Measurements from ENCODE around the gene BACH1. TPM values are rescaled to one million over a fixed set of nuclear protein-coding genes. Genes with fewer than 3 reads are reported as not detected.

Gene BACH1
- total RNA-seq, 2 experiments from 2014 or later, result 18.6 to 38.4 TPM

DNA sequence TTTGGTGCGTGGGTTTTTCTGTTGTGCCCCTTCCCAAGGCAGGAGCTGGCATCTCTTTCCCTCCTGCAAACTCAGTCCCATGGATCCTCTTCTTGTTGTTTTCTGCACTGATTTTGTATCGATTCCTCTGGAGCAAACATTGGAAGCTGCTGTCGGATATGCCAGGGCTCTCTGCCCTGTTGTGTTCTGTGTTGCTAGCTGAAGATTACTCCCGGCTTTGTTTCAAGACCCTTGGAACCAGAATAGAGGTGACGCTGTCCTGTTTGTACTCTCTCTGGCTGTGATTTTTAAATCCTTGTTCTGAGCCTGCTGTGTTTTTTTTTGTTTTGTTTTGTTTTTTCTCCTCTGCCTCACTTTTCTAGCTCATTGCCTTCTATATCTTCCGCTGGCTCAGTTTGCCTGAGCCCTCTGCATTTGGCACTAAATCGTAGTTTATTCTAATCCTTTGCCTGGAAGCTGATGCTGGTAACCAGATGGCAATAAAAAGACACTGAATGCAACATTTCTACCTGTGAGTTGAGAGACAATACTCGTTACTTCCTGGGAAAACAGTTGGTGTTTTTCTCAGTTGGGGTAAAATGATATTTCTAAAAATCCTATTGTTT is 67.0 kb downstream of the BACH1 start:
- TF ChIP-seq EZH2phosphoT487 (IDR thresholded peaks at IDR 0.05; ENCODE audit: borderline replicate concordance, low read depth, low read length) (no peak), CTCF (conservative IDR thresholded peaks at IDR 0.05; ENCODE audit: low read length) (no peak)
- Histone ChIP-seq H2AFZ (ENCODE audit: low read length) (no peak overlapping the region), H3K4me1 (ENCODE audit: insufficient read depth, low read length, poor library complexity, severe bottlenecking) (no peaks in the 10 kb centered on the region), H4K20me1 (ENCODE audit: insufficient read depth, low read length) (no peaks in the 10 kb centered on the region), H3K36me3 (ENCODE audit: insufficient read depth, low read length) (no peaks in the 10 kb centered on the region), H3K79me2 (ENCODE audit: insufficient read depth, low read depth, low read length) (no peaks in the 10 kb centered on the region), H3K4me3 (ENCODE audit: low read depth, low read length, poor library complexity, severe bottlenecking) (no peak overlapping the region), H3K9me3 (ENCODE audit: low read length) (0 out of 2 replicates have a peak, but pooled peaks cover 4% of the 10 kb centered on the region), H3K4me2 (ENCODE audit: low read length) (no peak overlapping the region), H3K27ac (ENCODE audit: low read depth, low read length, poor library complexity, severe bottlenecking) (no peak overlapping the region), H3K9me2 (ENCODE audit: insufficient read depth, low read length) (no peaks in the 10 kb centered on the region)
- no peak for DNase-seq (ENCODE audit: low spot score)
- BruUV-seq (replicated peaks), result no TSS peak
- intact Hi-C loops (cut with micrococcal nuclease; ENCODE audit: unreplicated experiment), result no loop called here
- POLR2A ChIA-PET, result interaction anchor here (0.6 kb wide), 1 partner anchor 347 kb away, joined by 3 read pairs; no protein-coding TSS in a partner anchor
- CTCF ChIA-PET (ENCODE audit: unreplicated experiment), result no interaction called here

GRCh38 chr21:29366532-29366931 is 67.8 kb downstream of the BACH1 start:
- H3K9me2 ChIP-seq (ENCODE audit: insufficient read depth, low read length), result no peaks in the 10 kb centered on the region
- no peak for TF ChIP-seq EZH2phosphoT487 (IDR thresholded peaks at IDR 0.05; ENCODE audit: borderline replicate concordance, low read depth, low read length)
- TF ChIP-seq CTCF (conservative IDR thresholded peaks at IDR 0.05; ENCODE audit: low read length), result no peak
- H3K36me3 ChIP-seq (ENCODE audit: insufficient read depth, low read length), result no peaks in the 10 kb centered on the region
- no peak overlapping the region for H3K4me3 ChIP-seq (ENCODE audit: low read depth, low read length, poor library complexity, severe bottlenecking)
- H3K4me1 ChIP-seq (ENCODE audit: insufficient read depth, low read length, poor library complexity, severe bottlenecking), result no peaks in the 10 kb centered on the region
- no peaks in the 10 kb centered on the region for H3K79me2 ChIP-seq (ENCODE audit: insufficient read depth, low read depth, low read length)
- 0 out of 2 replicates have a peak, but pooled peaks cover 4% of the 10 kb centered on the region for H3K9me3 ChIP-seq (ENCODE audit: low read length)
- ChIA-PET POLR2A (no interaction called here), CTCF (ENCODE audit: unreplicated experiment) (no interaction called here)
- no peak overlapping the region for H3K4me2 ChIP-seq (ENCODE audit: low read length)
- no peak overlapping the region for H2AFZ ChIP-seq (ENCODE audit: low read length)
- no TSS peak for BruUV-seq (replicated peaks)
- no peaks in the 10 kb centered on the region for H4K20me1 ChIP-seq (ENCODE audit: insufficient read depth, low read length)
- intact Hi-C loops (cut with micrococcal nuclease; ENCODE audit: unreplicated experiment), result no loop called here
- no peak for DNase-seq (ENCODE audit: low spot score)
- H3K27ac ChIP-seq (ENCODE audit: low read depth, low read length, poor library complexity, severe bottlenecking), result no peak overlapping the region

- no peaks in the 10 kb centered on the region for H3K79me2 ChIP-seq (ENCODE audit: insufficient read depth, low read depth, low read length)
- no peak overlapping the region for H3K27ac ChIP-seq (ENCODE audit: low read depth, low read length, poor library complexity, severe bottlenecking)
- BruUV-seq (replicated peaks), result no TSS peak
- H4K20me1 ChIP-seq (ENCODE audit: insufficient read depth, low read length), result no peaks in the 10 kb centered on the region
- no peak overlapping the region for H3K4me3 ChIP-seq (ENCODE audit: low read depth, low read length, poor library complexity, severe bottlenecking)
- no peaks in the 10 kb centered on the region for H3K4me1 ChIP-seq (ENCODE audit: insufficient read depth, low read length, poor library complexity, severe bottlenecking)
- 0 out of 2 replicates have a peak, but pooled peaks cover 4% of the 10 kb centered on the region for H3K9me3 ChIP-seq (ENCODE audit: low read length)
- no peak for TF ChIP-seq CTCF (conservative IDR thresholded peaks at IDR 0.05; ENCODE audit: low read length)
- no peak for TF ChIP-seq EZH2phosphoT487 (IDR thresholded peaks at IDR 0.05; ENCODE audit: borderline replicate concordance, low read depth, low read length)
- H3K36me3 ChIP-seq (ENCODE audit: insufficient read depth, low read length), result no peaks in the 10 kb centered on the region
- DNase-seq (ENCODE audit: low spot score), result no peak
- no peak overlapping the region for H3K4me2 ChIP-seq (ENCODE audit: low read length)
- H3K9me2 ChIP-seq (ENCODE audit: insufficient read depth, low read length), result no peaks in the 10 kb centered on the region
- intact Hi-C loops (cut with micrococcal nuclease; ENCODE audit: unreplicated experiment), result no loop called here
- H2AFZ ChIP-seq (ENCODE audit: low read length), result no peak overlapping the region
- POLR2A ChIA-PET, result interaction anchor here (0.6 kb wide), 1 partner anchor 44 kb away, joined by 4 read pairs; no protein-coding TSS in a partner anchor
- CTCF ChIA-PET (ENCODE audit: unreplicated experiment), result no interaction called here
These were observed 68.6 kb downstream of the BACH1 start for GRCh38 chr21:29367335-29367734.

Measured in OCI-LY7 (cell line).